CMK (cell line): ENCODE data around the gene WDR86.

Source experiments
- DNase-seq: peaks from one replicate; pipeline ENCODE4 v3.0.0-alpha.2; 2010; ENCODE audit warnings: low read depth

Gene WDR86

GRCh38 chr7:151439855-151440798 lies 30.3 kb upstream of the WDR86 start, which contains the start of gene CRYGN:
Gene CRYGN (minus strand): TSS chr7:151440141. CDS start chr7:151439917, 224 bp downstream.
- DNase-seq: no peak

GRCh38 chr7:151438864-151439601 lies 29.2 kb upstream of the WDR86 start:
- DNase-seq: no peak

- no peak for DNase-seq
Observed at GRCh38 chr7:151437866-151438516, 28.2 kb upstream of the WDR86 start.

- no peak for DNase-seq
Observed at GRCh38 chr7:151437159-151437553, 27.3 kb upstream of the WDR86 start.

- no peak for DNase-seq
Observed at GRCh38 chr7:151436446-151437158, 26.8 kb upstream of the WDR86 start.

- no peak for DNase-seq
Observed at GRCh38 chr7:151435971-151436370, 26.1 kb upstream of the WDR86 start.

GRCh38 chr7:151435103-151435916 lies 25.5 kb upstream of the WDR86 start:
- no peak for DNase-seq

DNA sequence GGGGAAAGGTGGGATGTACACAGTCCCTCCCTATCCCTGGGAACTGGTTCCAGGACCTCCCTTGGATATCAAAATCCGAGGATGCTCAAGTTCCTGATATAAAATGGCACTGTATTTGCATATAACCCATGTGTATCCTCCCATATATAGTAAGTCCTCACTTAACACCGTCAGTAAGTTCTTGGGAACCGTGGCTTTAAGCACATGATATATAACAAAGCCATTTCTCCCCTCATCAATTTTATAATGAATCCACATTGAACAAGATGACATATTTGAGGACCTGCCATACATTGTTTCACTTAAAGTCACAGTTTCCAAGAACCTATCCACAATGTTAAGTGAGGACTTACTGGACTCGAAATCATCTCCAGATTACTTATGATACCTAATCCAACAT lies 24.7 kb upstream of the WDR86 start:
- no peak for DNase-seq

DNA sequence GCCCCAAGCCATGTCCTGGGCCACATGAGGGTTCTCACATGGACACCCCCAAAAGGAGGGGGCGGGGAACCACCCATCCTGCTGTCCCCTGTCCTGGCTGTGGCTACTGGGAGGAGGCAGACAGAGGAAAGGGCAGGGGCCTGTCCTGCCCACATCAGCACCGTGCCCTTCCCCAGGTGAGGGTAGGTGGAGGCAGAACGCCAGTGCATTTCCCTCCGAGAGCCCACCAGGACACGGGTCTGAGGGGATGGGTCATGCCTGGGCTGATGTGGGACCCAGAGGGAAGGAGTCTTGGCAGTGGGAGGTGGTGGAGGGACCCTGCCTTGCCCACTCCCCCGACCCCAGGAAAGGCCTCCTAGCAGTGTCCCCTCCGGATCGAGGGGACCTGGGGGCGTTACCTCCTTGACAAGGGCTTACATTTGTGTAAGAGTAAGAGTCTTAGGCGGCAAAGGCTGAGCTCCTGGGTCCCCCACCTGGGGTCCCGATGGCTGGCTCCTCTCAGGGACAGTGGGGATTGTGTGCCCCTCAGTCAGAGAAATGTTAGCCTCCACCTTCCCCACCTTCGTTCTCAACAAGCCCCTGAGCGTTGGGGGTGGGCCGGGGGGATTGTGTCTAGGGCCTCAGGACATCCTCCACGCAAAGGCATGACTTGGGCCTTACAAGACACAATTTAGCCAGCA lies 24.0 kb upstream of the WDR86 start:
- DNase-seq: no peak

DNA sequence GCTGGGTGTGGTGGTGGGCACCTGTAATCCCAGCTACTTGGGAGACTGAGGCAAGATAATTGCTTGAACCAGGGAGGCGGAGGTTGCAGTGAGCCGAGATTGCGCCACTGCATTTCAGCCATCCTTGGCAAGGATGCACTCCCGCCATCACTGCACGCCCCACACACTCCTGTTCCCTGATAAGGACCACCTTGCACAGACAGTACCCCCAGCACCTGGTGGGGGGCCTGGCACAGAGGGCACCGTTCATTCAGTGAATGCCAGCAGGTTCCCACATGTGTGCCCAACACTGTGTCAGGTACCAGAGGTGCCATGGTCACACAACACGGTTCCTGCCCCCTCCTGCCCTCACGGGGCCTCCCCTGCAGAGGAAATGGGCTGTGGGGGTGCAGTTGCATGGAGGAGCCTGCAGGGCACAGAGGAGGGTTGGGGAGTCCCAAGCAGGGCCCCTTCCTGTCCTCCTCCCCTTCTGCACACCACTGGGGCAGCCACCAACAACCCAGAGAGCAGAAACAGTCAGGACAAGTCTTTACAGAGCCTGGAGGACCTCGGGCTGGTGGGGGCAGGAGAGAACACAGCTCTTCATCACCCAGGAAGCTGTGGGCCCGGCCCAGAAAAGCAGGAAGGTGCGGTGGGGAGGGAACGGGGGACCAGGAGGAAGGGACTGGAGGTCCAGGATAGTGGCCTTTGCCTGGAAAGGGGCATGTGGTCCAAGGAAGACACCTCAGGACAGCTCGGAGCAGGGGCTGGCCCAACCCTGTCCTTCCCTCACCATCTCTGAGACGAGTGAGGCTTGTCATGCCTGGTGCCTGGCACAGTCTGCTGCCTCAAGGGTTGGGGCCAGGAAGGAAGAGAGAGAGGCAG lies 23.1 kb upstream of the WDR86 start:
- no peak for DNase-seq

DNA sequence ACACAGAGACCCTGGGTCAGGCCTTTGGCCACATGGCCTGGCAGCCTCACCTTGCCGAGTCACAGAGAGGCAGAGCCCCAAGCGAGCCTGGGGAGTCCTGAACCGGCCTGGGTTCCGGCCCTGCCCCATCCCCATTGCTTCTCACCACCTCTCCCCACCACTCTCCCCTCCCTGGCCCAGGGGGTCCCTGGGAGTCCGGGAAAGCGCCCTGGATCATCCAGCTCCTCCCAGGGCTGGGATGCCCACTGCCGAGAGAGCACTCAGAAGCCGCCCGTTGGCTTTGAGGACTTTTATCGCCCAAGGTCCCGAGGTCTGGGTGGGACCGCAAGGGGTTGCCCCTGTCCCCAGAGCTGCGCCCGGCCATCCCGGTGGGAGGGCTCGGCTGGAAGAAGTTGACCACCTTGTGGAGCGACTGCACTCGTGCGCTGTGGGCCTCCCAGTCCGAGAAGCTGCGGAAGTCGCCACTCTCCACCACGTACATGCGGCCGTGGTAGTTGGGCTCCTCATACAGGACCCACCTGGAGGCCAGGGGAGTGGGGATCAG lies 22.0 kb upstream of the WDR86 start:
- no peak for DNase-seq

DNA sequence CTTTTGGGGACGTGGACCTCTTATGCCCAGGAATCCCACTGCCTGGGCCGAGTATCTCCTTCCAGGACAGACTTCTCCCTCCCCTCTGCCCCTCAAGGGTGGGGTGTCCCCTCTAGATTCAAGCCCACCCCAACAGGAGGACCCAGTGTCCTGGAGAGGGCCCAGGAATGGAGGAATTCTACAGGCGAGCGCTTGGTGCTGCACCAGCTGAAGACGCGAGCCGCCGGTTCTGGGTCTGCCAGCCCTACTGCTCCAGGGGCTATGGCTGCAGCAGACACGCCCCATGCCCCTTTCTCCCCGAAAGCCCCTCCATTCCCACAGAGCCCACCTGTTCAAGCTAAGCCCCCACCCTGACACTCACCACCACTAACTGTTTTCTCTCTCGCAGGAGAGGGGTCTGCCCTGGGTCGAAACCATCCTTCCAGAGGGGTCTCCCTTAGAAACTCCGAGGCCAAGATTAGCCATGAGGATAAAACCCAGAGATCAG lies 21.5 kb upstream of the WDR86 start:
- DNase-seq: no peak

- no peak for DNase-seq
Observed at GRCh38 chr7:151430391-151431205, 20.8 kb upstream of the WDR86 start.

DNA sequence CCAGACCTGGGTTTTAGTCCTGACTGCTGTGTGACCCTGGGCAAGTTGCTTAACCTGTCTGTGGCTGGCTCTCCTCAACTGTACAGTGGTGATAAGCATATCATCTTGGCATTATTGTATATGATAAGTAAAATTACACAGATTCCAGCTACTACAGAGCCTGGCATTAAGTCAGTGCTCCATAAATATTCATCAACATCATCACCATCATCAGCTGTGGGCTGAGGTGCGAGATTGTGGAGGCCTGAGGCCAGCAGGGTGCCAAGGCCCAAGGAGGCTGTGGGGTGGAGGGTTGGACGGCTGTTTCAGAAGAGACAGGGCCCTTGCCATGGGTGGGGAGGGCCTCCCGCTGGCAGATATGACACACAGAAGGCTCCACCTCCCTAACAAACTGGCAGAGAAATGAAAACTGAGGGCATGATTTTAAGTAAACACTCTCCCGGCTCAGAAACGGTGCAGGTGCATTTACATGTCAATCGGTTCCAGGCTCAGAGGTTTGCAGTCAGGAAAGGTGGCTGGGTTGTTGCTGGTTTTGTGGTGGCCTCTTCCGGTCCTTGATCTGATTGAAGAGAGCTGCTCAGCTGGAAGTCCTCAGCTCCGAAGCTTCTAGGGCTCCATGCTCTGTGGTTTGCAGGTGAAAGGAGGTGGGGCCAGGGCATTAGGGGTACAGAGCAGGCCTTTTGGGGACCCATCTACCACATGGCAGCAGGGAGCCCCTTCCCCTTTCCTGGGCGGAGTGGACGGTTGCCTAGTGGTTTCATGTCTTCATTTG lies 19.9 kb upstream of the WDR86 start:
- no peak for DNase-seq

- DNase-seq: no peak
Observed at GRCh38 chr7:151429237-151429559, 19.4 kb upstream of the WDR86 start.

- no peak for DNase-seq
Observed at GRCh38 chr7:151428378-151429236, 18.8 kb upstream of the WDR86 start.
